Kidney (tissue), 14 donors: ENCODE results near the gene SCGB1A1. TPM values are rescaled to one million over a fixed set of nuclear protein-coding genes. Genes with fewer than 3 reads are reported as not detected.

Experiments
- DNase-seq, 5 donors: peaks; one replicate each; pipeline ENCODE4 v3.0.0-alpha.2; 2013 to 2020
- FAIRE-seq: peaks from 2 replicates; lab custom pipeline; 2012; peaks lifted over from hg19 to GRCh38; lab: Jason Lieb, UNC
- H3K27ac ChIP-seq, 2 donors: one replicate each; pipeline ENCODE4 v1.7.0; 2013; ENCODE audit warnings: low read depth in 2 of 2, low read length in 2 of 2, inconsistent platforms in 1 of 2
- H3K27me3 ChIP-seq: one replicate; pipeline ENCODE4 v1.7.1; 2013; ENCODE audit warnings: low read length, inconsistent platforms; ENCODE audit not compliant: control insufficient read depth, insufficient read depth
- H3K36me3 ChIP-seq, 3 donors: one replicate each; pipeline versions ENCODE4 v1.7.0 to v1.7.1; 2013; ENCODE audit warnings: low read length in 3 of 3, control low read depth in 1 of 3, inconsistent platforms in 1 of 3; ENCODE audit not compliant: insufficient read depth in 3 of 3, control insufficient read depth in 2 of 3
- H3K4me1 ChIP-seq, 3 donors: one replicate each; pipeline versions ENCODE4 v1.7.0 to v1.7.1; 2013; ENCODE audit warnings: low read length in 3 of 3, inconsistent platforms in 1 of 3, low read depth in 1 of 3; ENCODE audit not compliant: control insufficient read depth in 2 of 3, insufficient read depth in 2 of 3
- H3K4me3 ChIP-seq, 3 donors: one replicate each; pipeline versions ENCODE4 v1.7.0 to v1.8.1; 2013; ENCODE audit warnings: low read length in 3 of 3, control low read depth in 1 of 3, inconsistent platforms in 1 of 3
- H3K9ac ChIP-seq, 3 donors: one replicate each; pipeline versions ENCODE4 v1.7.0 to v1.7.1; 2013; ENCODE audit warnings: low read length in 3 of 3, control low read depth in 1 of 3, inconsistent platforms in 1 of 3
- H3K9me3 ChIP-seq, 3 donors: one replicate each; pipeline versions ENCODE4 v1.7.0 to v1.7.1; 2013; ENCODE audit warnings: low read length in 3 of 3, control low read depth in 1 of 3, inconsistent platforms in 1 of 3; ENCODE audit not compliant: control insufficient read depth in 2 of 3, insufficient read depth in 1 of 3
- intact Hi-C: fragments of 100-400 bp; cut with DNase I; formaldehyde crosslinking; loops from one replicate; pipeline ENCODE4 v1.11.1; 2022
- polyA plus RNA-seq: library from polyadenylated mRNA; stranded (reverse); fragments of 350-450 nt; fragmentation: Illumina TruSeq; extraction: RNeasy Lipid Tissue Mini Kit (QIAGEN cat#74804); gene quantifications from one replicate; pipeline ENCODE4 v1.2.3, GENCODE V29; 2014; ENCODE audit warnings: low read depth, low replicate concordance; ENCODE audit not compliant: insufficient read depth
- total RNA-seq: library from RNA; stranded (reverse); fragmentation: NEBNext Ultra II Directional; extraction: Animal tissue kit (Norgen Biotek cat#: 25700); gene quantifications from one replicate; pipeline ENCODE4 v1.2.1, GENCODE V29; 2021
- TF ChIP-seq, protein P1 (sequence below): IDR thresholded peaks from 3 replicates; pipeline ENCODE4 v1.5.1; 2012; ENCODE audit warnings: mild to moderate bottlenecking, moderate library complexity, borderline replicate concordance; ENCODE audit not compliant: insufficient read depth; ENCODE audit errors: extremely low read depth
- donor health status: control.
- donor health status: control.
- donor health status: control.
- donor health status: control.
- donor health status: control.
- donor health status: DM: yes; HTN: yes; CAD: no.
- donor health status: Normal renal cell carcinoma (clear cell type).

Gene SCGB1A1
- total and polyA plus RNA-seq, 2 donors from 2014 or later, result not detected

DNA sequence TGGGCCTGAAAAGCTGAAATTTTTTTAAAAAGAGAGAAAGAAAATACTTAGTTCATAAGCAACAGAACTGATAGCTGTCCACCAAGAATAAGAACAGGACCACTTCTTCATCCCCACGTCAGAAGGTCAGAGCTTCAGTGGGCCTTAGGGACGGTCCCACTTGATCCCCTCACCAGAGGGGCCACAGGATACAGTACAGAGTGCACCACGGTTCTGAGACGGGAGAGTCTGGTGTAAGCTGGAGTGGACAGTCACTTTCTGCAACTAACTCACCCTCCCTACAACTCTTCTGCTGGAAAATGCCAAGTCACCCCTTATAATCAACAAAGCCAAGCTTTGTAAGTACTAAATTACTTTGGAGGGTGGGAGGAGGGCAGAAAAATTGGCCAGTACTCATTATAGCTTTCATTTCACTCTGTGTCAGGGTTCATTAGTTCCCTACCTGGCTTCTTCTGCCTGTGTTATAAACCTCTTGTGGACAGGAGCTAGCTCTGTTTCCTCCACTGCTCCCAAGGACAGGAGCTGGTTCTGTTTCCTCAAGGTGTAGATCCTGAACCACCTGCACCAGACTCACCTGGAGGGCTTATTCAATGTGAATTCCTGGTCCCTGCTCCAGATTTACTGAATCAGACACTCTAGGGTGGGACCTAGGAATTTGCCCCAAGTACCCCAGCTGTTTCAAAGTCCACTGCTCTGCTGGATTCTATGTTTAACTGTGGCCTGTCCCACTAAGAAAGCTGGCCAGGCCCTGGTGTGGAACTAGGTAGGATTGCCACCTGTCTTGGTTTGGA lies 39.6 kb downstream of the SCGB1A1 start:
- peaks cover 2 to 14% (median 6%) of the 10 kb centered on the region in 3 donors for H3K4me1 ChIP-seq
- no peak for FAIRE-seq
- peak in 2 of 5 donors; percentile 28 for DNase-seq

DNA sequence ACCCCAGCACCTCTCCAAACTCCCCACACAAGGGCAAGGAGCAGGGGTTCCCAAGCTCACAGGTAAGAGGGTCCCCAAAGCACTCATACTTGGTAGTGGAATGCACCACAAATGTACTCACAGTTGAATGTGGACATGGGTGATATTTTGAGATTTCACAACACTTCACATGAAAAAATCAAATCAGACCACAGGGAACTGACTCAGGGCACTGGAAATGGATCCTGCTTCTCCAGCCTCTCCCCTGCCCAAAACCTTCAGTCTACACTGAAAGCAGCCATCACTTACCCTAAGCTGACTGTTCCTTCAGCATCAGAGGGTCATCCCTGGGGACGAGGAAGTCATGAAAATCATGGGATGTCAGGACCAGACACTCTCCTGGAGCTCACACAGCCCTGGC lies 40.2 kb downstream of the SCGB1A1 start:
- Histone ChIP-seq H3K4me3 (no peak overlapping the region), H3K27me3 (no peaks in the 10 kb centered on the region), H3K9me3 (no peaks in the 10 kb centered on the region), H3K27ac (no peak overlapping the region), H3K4me1 (peaks cover 2 to 14% (median 6%) of the 10 kb centered on the region in 3 donors), H3K36me3 (no peaks in the 10 kb centered on the region), H3K9ac (no peak overlapping the region)
- DNase-seq (no peak), FAIRE-seq (no peak)
- TF ChIP-seq, protein P1, sequence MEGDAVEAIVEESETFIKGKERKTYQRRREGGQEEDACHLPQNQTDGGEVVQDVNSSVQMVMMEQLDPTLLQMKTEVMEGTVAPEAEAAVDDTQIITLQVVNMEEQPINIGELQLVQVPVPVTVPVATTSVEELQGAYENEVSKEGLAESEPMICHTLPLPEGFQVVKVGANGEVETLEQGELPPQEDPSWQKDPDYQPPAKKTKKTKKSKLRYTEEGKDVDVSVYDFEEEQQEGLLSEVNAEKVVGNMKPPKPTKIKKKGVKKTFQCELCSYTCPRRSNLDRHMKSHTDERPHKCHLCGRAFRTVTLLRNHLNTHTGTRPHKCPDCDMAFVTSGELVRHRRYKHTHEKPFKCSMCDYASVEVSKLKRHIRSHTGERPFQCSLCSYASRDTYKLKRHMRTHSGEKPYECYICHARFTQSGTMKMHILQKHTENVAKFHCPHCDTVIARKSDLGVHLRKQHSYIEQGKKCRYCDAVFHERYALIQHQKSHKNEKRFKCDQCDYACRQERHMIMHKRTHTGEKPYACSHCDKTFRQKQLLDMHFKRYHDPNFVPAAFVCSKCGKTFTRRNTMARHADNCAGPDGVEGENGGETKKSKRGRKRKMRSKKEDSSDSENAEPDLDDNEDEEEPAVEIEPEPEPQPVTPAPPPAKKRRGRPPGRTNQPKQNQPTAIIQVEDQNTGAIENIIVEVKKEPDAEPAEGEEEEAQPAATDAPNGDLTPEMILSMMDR, result no peak
- intact Hi-C loops, result no loop called here

More for the DNA sequence above, 39.6 kb downstream of the SCGB1A1 start:
- no peaks in the 10 kb centered on the region for H3K9me3 ChIP-seq
- H3K36me3 ChIP-seq, result no peaks in the 10 kb centered on the region
- H3K4me3 ChIP-seq, result no peak overlapping the region
- H3K9ac ChIP-seq, result no peak overlapping the region
- peak overlapping the region in 1 of 2 donors; percentile 8 for H3K27ac ChIP-seq
- no peaks in the 10 kb centered on the region for H3K27me3 ChIP-seq
- TF ChIP-seq, protein P1, result no peak
- intact Hi-C loops, result no loop called here

DNA sequence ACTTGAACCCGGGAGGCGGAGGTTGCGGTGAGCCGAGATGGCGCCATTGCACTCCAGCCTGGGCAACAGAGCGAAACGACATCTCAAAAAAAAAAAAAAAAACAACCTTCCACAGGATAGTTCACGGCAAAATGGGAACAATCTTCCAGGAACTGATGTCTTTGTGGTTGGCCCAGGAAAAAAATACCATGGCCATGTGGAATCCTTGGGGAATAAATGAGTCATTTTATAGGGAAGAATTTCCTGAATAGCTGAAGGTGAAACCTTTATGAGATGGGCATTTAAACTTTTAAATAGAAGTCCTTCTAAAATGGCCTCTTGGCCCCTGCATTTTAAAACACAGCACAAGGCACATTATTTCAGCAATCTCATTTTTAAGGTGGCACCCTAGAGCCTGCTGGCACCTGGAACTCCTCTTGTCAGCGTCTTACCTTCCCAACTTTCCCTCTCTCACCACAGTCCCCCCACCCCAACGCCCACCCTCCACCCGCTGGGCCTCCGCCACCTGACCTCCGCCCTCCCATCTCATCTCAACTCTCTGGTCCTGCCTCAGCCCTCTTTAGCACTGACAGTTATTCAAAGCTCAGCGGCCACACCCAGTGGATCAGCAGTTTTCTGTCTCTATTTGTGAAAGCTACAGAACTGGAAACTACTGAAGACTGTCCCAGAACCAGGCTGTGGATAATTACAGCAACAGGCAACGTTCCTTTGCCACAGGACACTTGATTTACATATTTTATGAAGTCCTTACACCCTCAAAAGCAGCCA lies 43.1 kb downstream of the SCGB1A1 start:
- no peak for DNase-seq
- TF ChIP-seq, protein P1, result no peak
- Histone ChIP-seq H3K27ac (no peak overlapping the region), H3K4me1 (peaks cover 2 to 14% (median 6%) of the 10 kb centered on the region in 3 donors), H3K36me3 (no peaks in the 10 kb centered on the region), H3K9me3 (no peaks in the 10 kb centered on the region), H3K4me3 (no peak overlapping the region), H3K27me3 (no peaks in the 10 kb centered on the region), H3K9ac (no peak overlapping the region)
- intact Hi-C loops, result no loop called here
- FAIRE-seq, result no peak
